Mononuclear cell (primary cell): ENCODE measurements around the gene TREH. TPM values are rescaled to one million over a fixed set of nuclear protein-coding genes. Genes with fewer than 3 reads are reported as not detected.
"Not testable (repeated sequence)": the region's sequence is repeated elsewhere in the genome, so short reads cannot be mapped to it uniquely, and the experiment has no call there.

Experiments
- H3K27me3 ChIP-seq: 2 replicates; pipeline ENCODE4 v1.6.0; 2011; ENCODE audit warnings: low read length, control low read depth; ENCODE audit not compliant: insufficient read depth
- H3K4me1 ChIP-seq: 2 replicates; pipeline ENCODE4 v1.5.1; 2011; ENCODE audit warnings: mild to moderate bottlenecking, low read length, control low read depth; ENCODE audit not compliant: insufficient read depth
- H3K4me3 ChIP-seq: 2 replicates; pipeline ENCODE4 v1.5.1; 2011; ENCODE audit warnings: mild to moderate bottlenecking, low read length, moderate library complexity
- H3K9me3 ChIP-seq: 2 replicates; pipeline ENCODE4 v1.5.1; 2011; ENCODE audit warnings: low read depth, mild to moderate bottlenecking, control low read depth, low read length
- total RNA-seq: library from RNA; depleted of rRNA; stranded (reverse); fragments of >200 nt; gene quantifications from one replicate; pipeline ENCODE4 v1.2.3, GENCODE V29; 2012

TREH gene
- total RNA-seq, 1 donor = not detected

DNA sequence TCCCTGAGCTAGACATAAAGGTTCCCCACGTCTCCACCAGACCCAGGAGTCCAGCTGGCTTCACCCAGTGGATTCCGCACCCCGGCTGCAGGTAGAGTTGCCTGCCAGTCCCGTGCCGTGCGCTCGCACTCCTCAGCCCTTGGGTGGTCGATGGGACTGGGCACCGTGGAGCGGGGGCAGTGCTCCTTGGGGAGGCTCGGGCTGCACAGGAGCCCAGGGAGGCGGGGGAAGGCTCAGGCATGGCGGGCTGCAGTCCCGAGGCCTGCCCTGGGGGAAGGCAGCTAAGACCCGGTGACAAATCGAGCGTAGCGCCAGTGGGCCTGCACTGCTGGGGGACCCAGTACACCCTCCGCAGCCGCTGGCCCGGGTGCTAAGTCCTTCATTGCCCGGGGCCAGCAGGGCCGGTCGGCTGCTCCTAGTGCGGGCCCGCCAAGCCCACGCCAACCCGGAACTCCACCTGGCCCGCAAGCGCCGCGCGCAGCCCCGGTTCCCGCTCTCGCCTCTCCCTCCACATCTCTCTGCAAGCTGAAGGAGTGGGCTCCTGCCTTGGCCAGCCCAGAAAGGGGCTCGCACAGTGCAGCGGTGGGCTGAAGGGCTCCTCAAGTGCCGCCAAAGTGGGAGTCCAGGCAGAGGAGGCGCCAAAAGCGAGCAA, 9.5 kb upstream of the TREH start:
- peaks cover 42% of the 10 kb centered on the region for H3K4me1 ChIP-seq
- no peak overlapping the region for H3K4me3 ChIP-seq
- no peaks in the 10 kb centered on the region for H3K27me3 ChIP-seq
- H3K9me3 ChIP-seq = no peaks in the 10 kb centered on the region

DNA sequence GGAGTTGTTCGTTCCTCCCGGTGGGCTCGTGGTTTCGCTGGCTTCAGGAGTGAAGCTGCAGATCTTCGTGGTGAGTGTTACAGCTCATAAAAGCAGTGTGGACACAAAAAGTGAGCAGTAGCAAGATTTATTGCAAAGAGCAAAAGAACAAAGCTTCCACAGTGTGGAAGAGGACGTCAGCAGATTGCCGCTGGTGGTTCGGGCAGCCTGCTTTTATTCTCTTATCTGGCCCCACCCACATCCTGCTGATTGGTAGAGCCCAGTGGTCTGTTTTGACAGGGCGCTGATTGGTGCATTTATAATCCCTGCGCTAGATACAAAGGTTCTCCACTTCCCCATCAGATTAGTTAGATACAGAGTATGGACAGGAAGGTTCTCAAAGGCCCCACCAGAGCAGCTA, 8.9 kb upstream of the TREH start:
- H3K4me3 ChIP-seq, H3K27me3 ChIP-seq, H3K9me3 ChIP-seq: not testable (repeated sequence)
- peaks cover 36% of the 10 kb centered on the region for H3K4me1 ChIP-seq

DNA sequence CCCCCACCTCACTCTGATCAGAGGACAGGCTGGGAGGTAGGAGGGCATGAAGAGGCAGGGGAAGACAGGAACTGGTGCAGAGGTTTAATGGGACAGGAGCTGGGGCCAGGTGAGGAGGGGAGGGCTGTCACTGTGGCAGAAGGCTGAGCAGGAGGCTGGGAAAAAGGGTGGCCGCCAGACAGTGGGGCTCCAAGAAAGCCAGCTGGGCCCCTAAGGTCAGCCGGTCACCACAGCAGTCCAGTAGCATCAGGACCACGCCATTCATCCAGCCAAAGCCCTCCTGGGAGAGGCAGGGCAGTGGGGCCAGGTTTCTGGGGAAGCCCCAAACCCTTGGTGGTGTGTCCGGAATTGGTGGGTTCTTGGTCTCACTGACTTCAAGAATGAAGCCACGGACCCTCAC, 8.5 kb upstream of the TREH start:
- Histone ChIP-seq H3K4me3 (no peak overlapping the region), H3K4me1 (peaks cover 32% of the 10 kb centered on the region), H3K27me3 (no peaks in the 10 kb centered on the region), H3K9me3 (no peaks in the 10 kb centered on the region)

DNA sequence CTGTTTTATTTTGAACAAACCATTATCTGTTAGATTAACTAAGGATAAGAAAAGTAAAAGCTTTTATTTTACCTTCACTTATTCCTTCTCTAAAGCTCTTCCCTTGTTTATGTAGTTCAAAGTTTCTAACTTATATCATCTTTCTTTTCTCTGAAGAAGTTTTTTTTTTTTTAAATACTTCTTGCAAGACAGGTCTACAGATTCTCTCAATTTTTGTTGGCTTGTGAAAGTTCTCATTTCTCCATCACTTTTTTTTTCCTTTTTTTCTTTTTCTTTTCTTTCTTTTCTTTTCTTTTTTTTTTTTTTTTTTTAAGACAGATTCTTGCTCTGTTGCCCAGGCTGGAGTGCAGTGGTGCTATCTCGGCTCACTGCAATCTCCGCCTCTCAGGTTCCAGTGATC, 4.7 kb upstream of the TREH start:
- Histone ChIP-seq H3K9me3 (no peaks in the 10 kb centered on the region), H3K4me3 (no peak overlapping the region), H3K27me3 (no peaks in the 10 kb centered on the region), H3K4me1 (no peaks in the 10 kb centered on the region)

DNA sequence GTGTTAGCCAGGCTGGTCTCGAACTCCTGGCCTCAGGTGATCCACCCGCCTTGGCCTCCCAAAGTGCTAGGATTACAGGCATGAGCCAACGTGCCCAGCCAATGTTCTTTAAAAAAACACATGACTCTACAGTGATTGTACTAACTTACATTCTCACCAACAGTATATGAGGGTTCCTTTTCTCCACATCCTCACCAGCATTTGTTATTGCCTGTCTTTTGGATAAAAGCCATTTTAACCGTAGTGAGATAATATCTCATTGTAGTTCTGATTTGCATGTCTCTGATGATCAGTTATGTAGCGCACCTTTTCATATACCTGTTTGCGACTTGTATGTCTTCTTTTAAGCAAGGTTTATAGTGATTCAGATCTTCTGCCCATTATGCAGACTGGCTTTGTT, 3.5 kb upstream of the TREH start:
- H3K9me3 ChIP-seq, H3K4me1 ChIP-seq, H3K4me3 ChIP-seq, H3K27me3 ChIP-seq: not testable (repeated sequence)

DNA sequence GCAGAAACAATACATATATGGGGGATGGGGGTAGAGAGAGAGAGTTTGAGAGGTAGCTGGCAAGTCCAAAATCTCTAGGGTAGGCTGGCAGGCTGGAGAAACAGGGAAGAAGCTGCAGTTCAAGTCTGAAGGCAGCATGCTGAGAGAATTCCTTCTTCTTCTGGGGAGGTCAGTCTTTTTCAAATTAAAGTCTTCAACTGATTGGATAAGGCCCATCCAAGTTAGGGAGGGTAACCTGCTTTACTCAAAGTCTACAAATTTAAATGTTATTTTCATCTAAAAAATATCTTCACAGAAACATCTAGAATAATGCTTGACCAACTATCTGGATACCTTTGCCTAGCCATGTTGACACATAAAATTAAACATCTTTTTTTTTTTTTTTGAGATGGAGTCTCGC, 2.9 kb upstream of the TREH start:
- H3K9me3 ChIP-seq = no peaks in the 10 kb centered on the region
- H3K4me3 ChIP-seq = no peak overlapping the region
- H3K4me1 ChIP-seq = no peaks in the 10 kb centered on the region
- no peaks in the 10 kb centered on the region for H3K27me3 ChIP-seq

DNA sequence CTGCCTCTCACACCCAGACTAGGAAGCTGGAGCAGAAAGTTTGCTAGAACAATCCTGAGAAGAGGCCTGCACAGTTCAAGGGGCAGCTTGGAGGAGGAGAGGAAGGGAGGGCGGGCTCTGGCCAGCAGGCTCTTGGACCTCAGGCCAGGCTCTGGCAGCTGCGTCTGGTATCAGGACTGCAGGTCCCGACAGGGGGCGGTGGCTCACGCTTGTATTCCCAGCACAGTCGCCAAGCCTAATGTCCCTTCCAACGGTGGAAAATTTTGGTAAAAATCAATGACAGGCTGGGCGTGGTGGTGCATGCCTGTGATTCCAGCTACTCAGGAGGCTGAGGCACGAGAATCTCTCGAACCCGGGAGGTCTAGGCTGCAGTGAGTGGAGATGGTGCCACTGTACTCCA, 542 bp downstream of the TREH start:
- H3K9me3 ChIP-seq, H3K4me3 ChIP-seq, H3K27me3 ChIP-seq, H3K4me1 ChIP-seq: not testable (repeated sequence)

DNA sequence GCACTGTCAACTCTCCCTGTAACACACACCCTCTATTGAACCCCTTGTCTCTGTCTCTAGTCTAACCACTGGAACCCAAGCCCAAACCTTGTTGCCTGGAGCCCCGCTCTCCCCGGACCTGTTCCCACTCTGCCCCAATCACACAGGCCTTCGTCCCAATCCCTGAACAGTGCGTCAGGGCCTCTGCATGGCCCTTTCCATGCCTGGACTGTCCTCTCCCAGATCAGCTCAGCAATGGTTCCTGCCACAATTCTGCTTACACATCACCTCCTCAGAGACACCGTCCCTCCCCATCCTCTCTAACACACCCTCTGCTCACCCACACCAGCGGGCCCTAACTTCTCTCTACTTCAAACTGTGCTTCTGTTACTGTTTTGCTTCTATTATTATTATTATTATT, 1.5 kb downstream of the TREH start:
- no peak overlapping the region for H3K4me3 ChIP-seq
- H3K27me3 ChIP-seq = no peaks in the 10 kb centered on the region
- H3K4me1 ChIP-seq = no peaks in the 10 kb centered on the region
- no peaks in the 10 kb centered on the region for H3K9me3 ChIP-seq

DNA sequence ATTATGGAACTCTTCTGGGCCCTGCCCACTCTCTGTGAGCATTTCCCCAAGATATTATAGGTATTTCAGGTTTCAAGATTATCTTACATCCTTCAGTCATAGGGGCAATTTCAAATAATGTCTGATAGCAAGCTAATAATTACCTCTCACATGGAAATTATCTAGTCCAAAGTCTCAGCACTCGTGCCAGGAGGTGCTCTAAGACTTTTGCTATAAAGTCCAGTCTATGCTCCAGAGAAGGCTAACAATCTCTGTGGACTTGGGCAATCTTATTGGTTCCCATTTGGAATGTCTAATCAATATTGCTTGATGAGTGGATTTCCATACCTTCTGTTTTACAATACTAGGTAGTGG, 5.4 kb downstream of the TREH start:
- H3K27me3 ChIP-seq = no peaks in the 10 kb centered on the region
- H3K4me3 ChIP-seq = no peak overlapping the region

DNA sequence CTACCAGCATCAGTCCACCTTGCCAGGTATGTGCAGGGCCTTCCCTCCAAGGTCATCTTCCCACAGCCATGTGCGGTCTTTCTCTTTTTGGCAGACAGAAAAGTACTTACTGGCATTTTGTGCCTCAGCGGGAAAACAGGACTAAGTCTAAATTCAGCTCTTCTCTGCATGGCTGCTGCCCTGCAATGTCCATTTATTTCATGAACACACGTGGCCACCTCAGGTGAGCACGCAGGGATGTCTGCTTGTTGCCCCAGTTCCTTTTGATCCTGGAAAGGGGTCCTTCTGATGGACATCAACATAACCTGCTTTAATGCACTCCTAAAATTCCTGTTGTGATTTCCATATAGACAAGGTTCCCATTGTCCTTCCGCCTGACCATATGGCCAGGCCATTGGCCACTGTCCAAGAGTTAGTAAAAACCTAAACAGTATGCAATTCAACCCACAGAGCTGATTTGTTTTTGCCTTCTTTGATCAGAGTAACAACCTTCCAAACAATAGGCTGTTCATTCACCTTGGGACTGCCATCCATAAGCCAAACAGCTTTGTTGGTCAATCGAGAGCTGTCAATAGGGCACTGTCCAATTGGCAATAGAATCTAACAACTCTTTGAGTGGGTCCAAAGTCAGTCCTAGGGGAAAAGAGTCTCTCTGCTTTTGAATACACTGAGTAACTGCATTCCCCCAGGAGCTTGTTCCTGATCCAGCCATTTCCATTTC, 5.9 kb downstream of the TREH start:
- no peak overlapping the region for H3K4me3 ChIP-seq
- H3K27me3 ChIP-seq = no peaks in the 10 kb centered on the region
- H3K4me1 ChIP-seq = no peaks in the 10 kb centered on the region
- no peaks in the 10 kb centered on the region for H3K9me3 ChIP-seq

More for the DNA sequence above, 5.4 kb downstream of the TREH start:
- Histone ChIP-seq H3K4me1 (no peaks in the 10 kb centered on the region), H3K9me3 (no peaks in the 10 kb centered on the region)

DNA sequence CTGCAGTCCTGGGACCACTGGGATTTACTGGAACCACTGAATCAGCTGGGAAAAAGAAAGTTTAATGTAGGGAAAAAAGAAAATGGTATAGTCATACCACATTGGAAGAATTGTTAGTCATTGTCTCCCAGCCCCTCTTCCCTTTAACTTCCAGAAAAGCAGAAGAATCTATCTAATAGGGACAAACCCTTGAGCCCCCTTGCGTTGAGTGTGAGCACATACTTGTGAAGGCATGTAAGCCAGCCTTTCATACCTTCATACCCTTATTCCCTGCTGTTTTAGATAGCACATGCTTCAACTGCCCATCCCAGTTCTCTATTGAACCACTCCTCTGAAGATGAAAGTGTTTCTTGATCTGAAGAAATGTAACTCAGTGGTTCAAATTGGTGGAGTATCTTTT, 6.6 kb downstream of the TREH start:
- Histone ChIP-seq H3K4me3 (no peak overlapping the region), H3K9me3 (no peaks in the 10 kb centered on the region), H3K4me1 (no peaks in the 10 kb centered on the region), H3K27me3 (no peaks in the 10 kb centered on the region)

DNA sequence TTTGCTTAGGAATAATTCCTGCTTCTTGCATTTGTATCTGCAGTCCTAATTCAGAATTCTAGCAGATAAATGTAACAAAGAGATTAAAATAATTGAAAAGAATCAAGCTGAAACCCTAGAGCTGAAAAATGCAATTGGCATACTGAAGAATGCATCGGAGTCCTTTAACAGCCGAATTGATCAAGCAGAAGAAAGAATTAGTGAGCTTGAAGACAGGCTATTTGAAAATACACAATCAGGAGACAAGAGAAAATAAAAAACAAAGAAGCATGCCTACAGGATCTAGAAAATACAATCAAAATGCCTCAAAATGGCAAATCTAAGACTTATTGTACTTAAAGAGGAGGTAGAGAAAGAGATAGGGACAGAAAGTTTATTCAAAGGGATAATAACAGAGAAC, 8.2 kb downstream of the TREH start:
- Histone ChIP-seq H3K4me1 (no peaks in the 10 kb centered on the region), H3K27me3 (no peaks in the 10 kb centered on the region), H3K4me3 (no peak overlapping the region), H3K9me3 (no peaks in the 10 kb centered on the region)

DNA sequence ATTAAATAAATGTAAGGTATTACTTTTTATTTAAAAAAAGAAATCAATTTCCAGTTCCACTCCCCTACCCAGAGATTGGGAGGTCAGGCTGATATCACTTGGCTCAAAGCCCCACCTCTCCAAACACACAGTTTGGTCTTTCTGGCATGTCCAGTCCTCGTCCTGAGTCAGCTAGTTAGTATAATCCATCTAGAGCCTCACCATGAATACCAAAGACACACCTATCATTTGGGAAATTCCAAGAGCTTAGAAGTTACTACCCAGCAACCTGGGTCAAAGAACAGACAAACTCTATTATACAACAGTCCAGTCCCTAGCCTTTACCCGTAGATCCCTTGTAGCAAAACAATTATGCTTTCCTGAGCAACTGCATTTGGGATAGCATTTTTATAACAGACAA, 9.4 kb downstream of the TREH start:
- Histone ChIP-seq H3K4me3 (no peak overlapping the region), H3K9me3 (no peaks in the 10 kb centered on the region), H3K27me3 (no peaks in the 10 kb centered on the region), H3K4me1 (no peaks in the 10 kb centered on the region)

DNA sequence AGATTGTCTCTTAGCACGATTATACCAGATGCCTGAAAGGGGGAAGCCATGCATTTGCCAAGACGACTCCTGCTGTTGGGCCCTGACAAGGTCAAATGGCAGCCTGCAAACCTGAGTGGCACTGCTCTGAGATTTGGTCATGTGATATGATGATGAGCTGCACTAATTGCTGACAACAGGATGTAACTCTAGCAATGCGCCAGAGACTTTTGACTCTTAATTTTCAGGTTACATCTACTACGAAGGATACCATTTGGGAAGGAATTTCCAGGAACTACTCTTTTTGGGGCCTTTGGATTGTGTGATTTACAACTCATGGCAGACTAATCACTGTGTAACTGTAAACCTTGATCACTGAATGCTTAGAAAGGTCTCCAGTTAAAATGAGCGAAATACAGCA, 13.1 kb downstream of the TREH start:
- H3K4me3 ChIP-seq = no peak overlapping the region
- no peaks in the 10 kb centered on the region for H3K4me1 ChIP-seq
- H3K9me3 ChIP-seq = no peaks in the 10 kb centered on the region
- H3K27me3 ChIP-seq = no peaks in the 10 kb centered on the region

DNA sequence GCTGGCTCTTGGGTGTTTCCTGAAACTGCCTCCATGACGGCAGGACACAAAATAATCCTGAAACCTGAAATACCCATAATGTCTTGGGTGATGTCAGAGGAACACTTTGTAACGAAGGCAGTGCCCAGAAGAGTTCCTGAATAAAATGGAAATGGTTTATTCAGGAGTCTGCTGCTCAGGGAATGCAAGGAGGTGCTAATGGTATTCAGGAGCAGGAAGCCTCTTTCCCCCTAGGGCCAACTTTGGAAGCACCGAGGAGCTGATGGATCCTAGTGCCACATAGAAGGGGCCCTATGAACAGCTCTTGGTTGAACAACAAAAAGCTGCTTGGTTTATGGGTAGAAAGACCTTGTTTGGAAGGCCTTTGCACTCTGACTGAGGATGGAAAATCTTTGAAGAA, 15.5 kb downstream of the TREH start:
- no peaks in the 10 kb centered on the region for H3K9me3 ChIP-seq
- H3K4me1 ChIP-seq = peaks cover 5% of the 10 kb centered on the region
- H3K4me3 ChIP-seq = no peak overlapping the region
- no peaks in the 10 kb centered on the region for H3K27me3 ChIP-seq

DNA sequence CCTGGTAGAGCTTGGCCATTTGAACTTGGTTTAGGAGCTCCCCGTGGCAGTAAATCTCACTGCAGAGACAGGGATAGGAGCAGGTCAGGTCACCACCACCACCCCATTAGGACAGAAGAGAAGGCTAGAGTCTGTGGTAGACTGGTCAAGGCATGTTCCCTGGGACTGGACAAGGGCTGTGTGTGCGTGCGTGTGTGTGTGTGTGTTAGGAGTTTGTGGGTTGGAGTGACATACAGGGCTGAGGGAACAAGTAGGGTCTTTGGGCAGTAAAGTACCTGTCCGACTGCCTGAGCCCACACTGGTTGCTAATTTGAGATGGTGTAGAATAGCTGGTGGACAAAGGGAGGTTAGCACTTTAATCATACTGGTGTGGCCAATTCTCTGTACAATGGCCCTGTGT, 16.1 kb downstream of the TREH start:
- no peaks in the 10 kb centered on the region for H3K9me3 ChIP-seq
- H3K4me1 ChIP-seq = peaks cover 5% of the 10 kb centered on the region
- H3K27me3 ChIP-seq = no peaks in the 10 kb centered on the region
- H3K4me3 ChIP-seq = no peak overlapping the region
